DND-41 (cell line): ENCODE measurements around the gene WDHD1.
A peak's percentile ranks its signal among the peaks of the same experiment; 100 is the strongest.

Source experiments
- ATAC-seq: fragments of 200-7000 bp; cut with Tn5 transposase; 3 replicates; pipeline ENCODE4 v1.9.1; 2021; ENCODE audit warnings: low read depth; ENCODE audit not compliant: insufficient read depth
- DNase-seq: peaks from one replicate; pipeline ENCODE4 v3.0.0-alpha.2; 2020
- H2AFZ ChIP-seq: 2 replicates; pipeline ENCODE4 v1.6.0; 2012; ENCODE audit warnings: low read depth, low read length
- H3K27ac ChIP-seq: 2 replicates; pipeline ENCODE4 v1.5.1; 2012; ENCODE audit warnings: low read length, inconsistent platforms
- H3K27me3 ChIP-seq: fragments of 200-600 bp; sonication (generic); 2 replicates; pipeline ENCODE4 v1.6.0; 2012; ENCODE audit warnings: low read length, mild to moderate bottlenecking, inconsistent platforms; ENCODE audit not compliant: insufficient read depth, poor library complexity
- H3K36me3 ChIP-seq: 2 replicates; pipeline ENCODE4 v1.5.1; 2012; ENCODE audit warnings: low read length, inconsistent platforms; ENCODE audit not compliant: insufficient read depth
- H3K4me1 ChIP-seq: 2 replicates; pipeline ENCODE4 v1.5.1; 2012; ENCODE audit warnings: mild to moderate bottlenecking, low read length; ENCODE audit not compliant: insufficient read depth
- H3K4me2 ChIP-seq: 2 replicates; pipeline ENCODE4 v1.6.0; 2012; ENCODE audit warnings: mild to moderate bottlenecking, moderate library complexity, low read length, inconsistent platforms; ENCODE audit not compliant: insufficient read depth
- H3K4me3 ChIP-seq, 2 experiments: fragments of 200-600 bp in 1 of 2; shearing (Covaris generic) in 1 of 2; 2 replicates each; pipeline ENCODE4 v1.5.1; 2012 to 2016; ENCODE audit warnings: inconsistent platforms in 2 of 2, low read length in 2 of 2, mild to moderate bottlenecking in 2 of 2, low read depth in 1 of 2, moderate library complexity in 1 of 2
- H3K79me2 ChIP-seq: 2 replicates; pipeline ENCODE4 v1.6.0; 2012; ENCODE audit warnings: low read length, inconsistent platforms; ENCODE audit not compliant: insufficient read depth
- H3K9ac ChIP-seq: 2 replicates; pipeline ENCODE4 v1.6.0; 2012; ENCODE audit warnings: low read depth, mild to moderate bottlenecking, inconsistent platforms, low read length, moderate library complexity
- H3K9me3 ChIP-seq: 2 replicates; pipeline ENCODE4 v1.5.1; 2012; ENCODE audit warnings: low read length, moderate library complexity, mild to moderate bottlenecking, inconsistent platforms; ENCODE audit not compliant: insufficient read depth, severe bottlenecking
- H4K20me1 ChIP-seq: 2 replicates; pipeline ENCODE4 v1.6.0; 2012; ENCODE audit warnings: low read length; ENCODE audit not compliant: insufficient read depth
- EZH2 ChIP-seq: IDR thresholded peaks from 3 replicates; pipeline ENCODE4 v1.6.1; 2012; ENCODE audit warnings: borderline replicate concordance, low read depth, mild to moderate bottlenecking, moderate library complexity, low read length, inconsistent platforms; ENCODE audit not compliant: severe bottlenecking
- TF ChIP-seq, protein P1 (sequence below): IDR thresholded peaks from 2 replicates; pipeline ENCODE4 v1.5.1; 2012; ENCODE audit warnings: borderline replicate concordance, low read length, moderate library complexity, mild to moderate bottlenecking; ENCODE audit not compliant: poor library complexity, severe bottlenecking; ENCODE audit errors: extremely low read depth

The WDHD1 gene, protein sequence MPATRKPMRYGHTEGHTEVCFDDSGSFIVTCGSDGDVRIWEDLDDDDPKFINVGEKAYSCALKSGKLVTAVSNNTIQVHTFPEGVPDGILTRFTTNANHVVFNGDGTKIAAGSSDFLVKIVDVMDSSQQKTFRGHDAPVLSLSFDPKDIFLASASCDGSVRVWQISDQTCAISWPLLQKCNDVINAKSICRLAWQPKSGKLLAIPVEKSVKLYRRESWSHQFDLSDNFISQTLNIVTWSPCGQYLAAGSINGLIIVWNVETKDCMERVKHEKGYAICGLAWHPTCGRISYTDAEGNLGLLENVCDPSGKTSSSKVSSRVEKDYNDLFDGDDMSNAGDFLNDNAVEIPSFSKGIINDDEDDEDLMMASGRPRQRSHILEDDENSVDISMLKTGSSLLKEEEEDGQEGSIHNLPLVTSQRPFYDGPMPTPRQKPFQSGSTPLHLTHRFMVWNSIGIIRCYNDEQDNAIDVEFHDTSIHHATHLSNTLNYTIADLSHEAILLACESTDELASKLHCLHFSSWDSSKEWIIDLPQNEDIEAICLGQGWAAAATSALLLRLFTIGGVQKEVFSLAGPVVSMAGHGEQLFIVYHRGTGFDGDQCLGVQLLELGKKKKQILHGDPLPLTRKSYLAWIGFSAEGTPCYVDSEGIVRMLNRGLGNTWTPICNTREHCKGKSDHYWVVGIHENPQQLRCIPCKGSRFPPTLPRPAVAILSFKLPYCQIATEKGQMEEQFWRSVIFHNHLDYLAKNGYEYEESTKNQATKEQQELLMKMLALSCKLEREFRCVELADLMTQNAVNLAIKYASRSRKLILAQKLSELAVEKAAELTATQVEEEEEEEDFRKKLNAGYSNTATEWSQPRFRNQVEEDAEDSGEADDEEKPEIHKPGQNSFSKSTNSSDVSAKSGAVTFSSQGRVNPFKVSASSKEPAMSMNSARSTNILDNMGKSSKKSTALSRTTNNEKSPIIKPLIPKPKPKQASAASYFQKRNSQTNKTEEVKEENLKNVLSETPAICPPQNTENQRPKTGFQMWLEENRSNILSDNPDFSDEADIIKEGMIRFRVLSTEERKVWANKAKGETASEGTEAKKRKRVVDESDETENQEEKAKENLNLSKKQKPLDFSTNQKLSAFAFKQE

DNA sequence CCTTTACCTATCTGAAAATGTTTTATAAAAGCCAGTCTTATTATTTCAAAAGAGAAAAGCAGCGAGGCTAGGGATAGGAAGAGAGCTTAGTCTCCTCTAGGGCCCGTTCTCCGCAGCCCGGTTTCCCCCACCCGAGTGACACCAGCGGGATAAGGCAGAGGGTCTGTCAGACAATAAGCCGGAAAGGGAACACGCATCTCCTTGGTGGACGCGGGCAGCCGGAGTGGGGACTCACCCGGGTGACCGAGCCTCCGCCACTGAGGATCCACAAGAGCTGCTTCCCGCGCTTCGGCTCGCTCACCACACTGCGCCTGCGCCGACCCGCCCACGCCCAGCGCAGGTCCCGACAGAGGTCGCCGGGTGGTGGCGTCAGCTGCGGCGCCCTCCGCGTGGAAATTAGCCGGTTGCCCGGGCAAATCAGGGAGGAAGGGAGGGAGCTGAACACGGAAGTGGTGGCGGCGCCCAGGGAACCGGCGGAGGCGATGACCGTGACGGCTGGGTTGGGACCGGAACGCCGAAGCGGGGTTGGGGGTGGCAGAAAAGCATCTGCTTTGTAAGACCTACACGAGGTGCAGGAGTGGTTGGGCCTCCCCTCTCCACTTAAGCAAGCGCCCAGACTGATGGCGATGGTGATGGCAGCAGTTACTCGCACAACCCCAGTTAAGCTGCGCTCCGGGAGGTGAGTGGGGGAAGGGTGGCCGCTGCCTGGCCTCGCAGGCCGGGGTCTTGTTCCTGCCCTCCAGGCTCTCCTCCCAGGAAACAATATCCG is at the start of gene WDHD1, which contains the start of gene SOCS4:
Gene WDHD1, minus strand, starts transcription at position 307 of the 769 bp plus-strand sequence. CDS start 312 bp downstream, outside the sequence.
Gene SOCS4, plus strand, starts transcription at position 444 of the 769 bp plus-strand sequence. CDS start 15,806 bp downstream, outside the sequence.
- peaks cover 18% of the 10 kb centered on the region; the same call in 1 of the 2 replicates for H4K20me1 ChIP-seq
- peaks cover 55% of the 10 kb centered on the region for H3K4me1 ChIP-seq
- TF ChIP-seq EZH2, result no peak
- TF ChIP-seq, protein P1, sequence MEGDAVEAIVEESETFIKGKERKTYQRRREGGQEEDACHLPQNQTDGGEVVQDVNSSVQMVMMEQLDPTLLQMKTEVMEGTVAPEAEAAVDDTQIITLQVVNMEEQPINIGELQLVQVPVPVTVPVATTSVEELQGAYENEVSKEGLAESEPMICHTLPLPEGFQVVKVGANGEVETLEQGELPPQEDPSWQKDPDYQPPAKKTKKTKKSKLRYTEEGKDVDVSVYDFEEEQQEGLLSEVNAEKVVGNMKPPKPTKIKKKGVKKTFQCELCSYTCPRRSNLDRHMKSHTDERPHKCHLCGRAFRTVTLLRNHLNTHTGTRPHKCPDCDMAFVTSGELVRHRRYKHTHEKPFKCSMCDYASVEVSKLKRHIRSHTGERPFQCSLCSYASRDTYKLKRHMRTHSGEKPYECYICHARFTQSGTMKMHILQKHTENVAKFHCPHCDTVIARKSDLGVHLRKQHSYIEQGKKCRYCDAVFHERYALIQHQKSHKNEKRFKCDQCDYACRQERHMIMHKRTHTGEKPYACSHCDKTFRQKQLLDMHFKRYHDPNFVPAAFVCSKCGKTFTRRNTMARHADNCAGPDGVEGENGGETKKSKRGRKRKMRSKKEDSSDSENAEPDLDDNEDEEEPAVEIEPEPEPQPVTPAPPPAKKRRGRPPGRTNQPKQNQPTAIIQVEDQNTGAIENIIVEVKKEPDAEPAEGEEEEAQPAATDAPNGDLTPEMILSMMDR, result peak; percentile 18

DNA sequence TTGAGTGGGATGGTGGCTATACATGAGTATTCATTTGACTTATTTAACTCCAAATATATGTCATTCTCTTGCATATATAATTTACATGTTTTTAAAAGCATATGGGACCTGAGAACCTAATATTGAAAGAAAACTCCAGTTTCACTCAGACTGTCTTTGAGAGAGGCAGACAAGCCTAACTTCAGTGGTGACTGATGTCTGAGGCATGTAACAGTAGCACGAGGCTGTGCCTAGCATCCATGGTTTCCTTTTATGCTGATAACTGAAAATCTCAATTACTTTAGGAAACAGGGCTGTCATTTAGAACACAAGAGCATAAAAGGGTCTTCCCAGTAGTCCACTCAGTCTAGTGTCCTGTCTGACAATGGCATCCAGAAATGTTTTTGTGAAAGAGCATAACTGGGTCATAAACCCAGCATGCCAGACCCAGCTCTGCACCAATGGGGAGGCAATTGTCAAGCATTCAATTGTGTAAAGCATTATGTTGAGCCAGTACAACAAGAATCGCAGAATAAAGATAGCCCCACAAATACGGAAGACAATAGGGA is 48.8 kb upstream of the WDHD1 start:
- H3K4me3 ChIP-seq, result no peak overlapping the region
- no peak overlapping the region for H3K27ac ChIP-seq
- no peaks in the 10 kb centered on the region for H3K4me1 ChIP-seq
- no peak overlapping the region for H3K9ac ChIP-seq
- H3K27me3 ChIP-seq, result no peaks in the 10 kb centered on the region
- ATAC-seq (no peak), DNase-seq (no peak)
- H3K9me3 ChIP-seq, result no peaks in the 10 kb centered on the region
- no peaks in the 10 kb centered on the region for H4K20me1 ChIP-seq
- H3K36me3 ChIP-seq, result no peaks in the 10 kb centered on the region
- no peak overlapping the region for H2AFZ ChIP-seq
- no peaks in the 10 kb centered on the region for H3K79me2 ChIP-seq
- no peak for TF ChIP-seq EZH2
- TF ChIP-seq, protein P1, result no peak
- no peak overlapping the region for H3K4me2 ChIP-seq

More for the DNA sequence above, at the start of gene WDHD1, which contains the start of gene SOCS4:
- peaks cover 32% of the 10 kb centered on the region for H3K36me3 ChIP-seq
- peaks cover 95% of the 10 kb centered on the region for H3K79me2 ChIP-seq
- no peaks in the 10 kb centered on the region for H3K9me3 ChIP-seq
- H3K9ac ChIP-seq, result peak within 1 kb of the TSS; percentile 90
- no peaks in the 10 kb centered on the region for H3K27me3 ChIP-seq
- ATAC-seq (peak; percentile 91), DNase-seq (peak; percentile 96)
- peak within 1 kb of the TSS; percentile 93 for H3K27ac ChIP-seq
- H3K4me2 ChIP-seq, result peak within 1 kb of the TSS; percentile 78
- H3K4me3 ChIP-seq, result peak within 1 kb of the TSS; percentile 57 to 92
- peak within 1 kb of the TSS; percentile 98 for H2AFZ ChIP-seq

DNA sequence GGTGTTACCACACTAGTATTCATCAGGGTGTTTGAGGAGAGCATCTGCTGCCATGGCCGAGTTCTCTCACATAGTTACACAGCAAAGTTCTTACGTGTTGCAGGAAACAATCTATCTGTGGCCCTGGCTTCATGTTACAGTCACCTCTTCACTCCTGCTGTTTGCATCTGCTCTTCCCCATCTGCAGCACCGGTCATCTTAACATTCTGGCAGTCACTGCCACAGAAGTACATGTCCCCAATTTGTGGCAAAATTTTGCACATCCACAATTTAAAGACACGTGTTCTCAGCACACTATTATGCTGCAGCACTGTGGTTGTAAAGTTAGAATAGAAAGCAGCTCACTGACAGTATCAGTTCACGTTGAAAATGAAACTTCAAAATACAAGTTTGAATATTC is 47.8 kb upstream of the WDHD1 start:
- no peaks in the 10 kb centered on the region for H3K36me3 ChIP-seq
- no peaks in the 10 kb centered on the region for H3K4me1 ChIP-seq
- DNase-seq (no peak), ATAC-seq (no peak)
- no peaks in the 10 kb centered on the region for H3K79me2 ChIP-seq
- TF ChIP-seq, protein P1, result no peak
- no peak for TF ChIP-seq EZH2
- H3K9me3 ChIP-seq, result no peaks in the 10 kb centered on the region
- no peak overlapping the region for H3K4me2 ChIP-seq
- no peaks in the 10 kb centered on the region for H3K27me3 ChIP-seq
- H2AFZ ChIP-seq, result no peak overlapping the region
- H3K9ac ChIP-seq, result no peak overlapping the region
- no peak overlapping the region for H3K4me3 ChIP-seq
- H4K20me1 ChIP-seq, result no peaks in the 10 kb centered on the region
- H3K27ac ChIP-seq, result no peak overlapping the region
